ENCODE data around the gene ENOX2.

The ENOX2 gene

GRCh38 chrX:130705591-130705990 is 197.4 kb downstream of the ENOX2 start:
- DNase-seq (no peak), ATAC-seq (ENCODE audit: insufficient read depth, low read depth) (no peak)
- H3K27ac ChIP-seq (ENCODE audit: low read length), result no peak overlapping the region
- no peaks in the 10 kb centered on the region for H3K36me3 ChIP-seq (ENCODE audit: insufficient read depth, low read length)
- no peaks in the 10 kb centered on the region for H3K27me3 ChIP-seq (ENCODE audit: insufficient read depth, low read length, poor library complexity)
- no peaks in the 10 kb centered on the region for H3K79me2 ChIP-seq (ENCODE audit: insufficient read depth, low read length)
- no peak overlapping the region for H3K4me2 ChIP-seq (ENCODE audit: insufficient read depth, low read length)
- H2AFZ ChIP-seq (ENCODE audit: low read depth, low read length), result no peak overlapping the region
- H4K20me1 ChIP-seq (ENCODE audit: insufficient read depth, low read length), result no peaks in the 10 kb centered on the region
- no peaks in the 10 kb centered on the region for H3K9me3 ChIP-seq (ENCODE audit: insufficient read depth, low read length, severe bottlenecking)
- no peaks in the 10 kb centered on the region for H3K4me1 ChIP-seq (ENCODE audit: insufficient read depth, low read length)
- TF ChIP-seq CTCF (IDR thresholded peaks at IDR 0.05; ENCODE audit: borderline replicate concordance, extremely low read depth, low read length, poor library complexity, severe bottlenecking), result no peak
- no peak for TF ChIP-seq EZH2 (IDR thresholded peaks at IDR 0.05; ENCODE audit: borderline replicate concordance, low read depth, low read length, severe bottlenecking)
- no peak overlapping the region for H3K4me3 ChIP-seq (ENCODE audit: low read depth in 1 of 2, low read length in 2 of 2)
- no peak overlapping the region for H3K9ac ChIP-seq (ENCODE audit: low read depth, low read length)

GRCh38 chrX:130704053-130705038 is 198.7 kb downstream of the ENOX2 start:
- H3K4me1 ChIP-seq (ENCODE audit: insufficient read depth, low read length), result no peaks in the 10 kb centered on the region
- H3K9ac ChIP-seq (ENCODE audit: low read depth, low read length), result no peak overlapping the region
- no peak overlapping the region for H3K4me3 ChIP-seq (ENCODE audit: low read depth in 1 of 2, low read length in 2 of 2)
- no peaks in the 10 kb centered on the region for H4K20me1 ChIP-seq (ENCODE audit: insufficient read depth, low read length)
- no peak for DNase-seq
- no peaks in the 10 kb centered on the region for H3K9me3 ChIP-seq (ENCODE audit: insufficient read depth, low read length, severe bottlenecking)
- no peaks in the 10 kb centered on the region for H3K36me3 ChIP-seq (ENCODE audit: insufficient read depth, low read length)
- H2AFZ ChIP-seq (ENCODE audit: low read depth, low read length), result no peak overlapping the region
- H3K4me2 ChIP-seq (ENCODE audit: insufficient read depth, low read length), result no peak overlapping the region
- no peak for TF ChIP-seq EZH2 (IDR thresholded peaks at IDR 0.05; ENCODE audit: borderline replicate concordance, low read depth, low read length, severe bottlenecking)
- no peak for TF ChIP-seq CTCF (IDR thresholded peaks at IDR 0.05; ENCODE audit: borderline replicate concordance, extremely low read depth, low read length, poor library complexity, severe bottlenecking)
- no peaks in the 10 kb centered on the region for H3K79me2 ChIP-seq (ENCODE audit: insufficient read depth, low read length)
- H3K27me3 ChIP-seq (ENCODE audit: insufficient read depth, low read length, poor library complexity), result no peaks in the 10 kb centered on the region
- H3K27ac ChIP-seq (ENCODE audit: low read length), result no peak overlapping the region
- no peak for ATAC-seq (ENCODE audit: insufficient read depth, low read depth)

- no peaks in the 10 kb centered on the region for H3K36me3 ChIP-seq (ENCODE audit: insufficient read depth, low read length)
- H4K20me1 ChIP-seq (ENCODE audit: insufficient read depth, low read length), result no peaks in the 10 kb centered on the region
- TF ChIP-seq EZH2 (IDR thresholded peaks at IDR 0.05; ENCODE audit: borderline replicate concordance, low read depth, low read length, severe bottlenecking), result no peak
- no peak for TF ChIP-seq CTCF (IDR thresholded peaks at IDR 0.05; ENCODE audit: borderline replicate concordance, extremely low read depth, low read length, poor library complexity, severe bottlenecking)
- H3K4me2 ChIP-seq (ENCODE audit: insufficient read depth, low read length), result no peak overlapping the region
- no peaks in the 10 kb centered on the region for H3K4me1 ChIP-seq (ENCODE audit: insufficient read depth, low read length)
- ATAC-seq (ENCODE audit: insufficient read depth, low read depth), result no peak
- no peak overlapping the region for H3K9ac ChIP-seq (ENCODE audit: low read depth, low read length)
- no peak overlapping the region for H2AFZ ChIP-seq (ENCODE audit: low read depth, low read length)
- H3K79me2 ChIP-seq (ENCODE audit: insufficient read depth, low read length), result no peaks in the 10 kb centered on the region
- no peaks in the 10 kb centered on the region for H3K9me3 ChIP-seq (ENCODE audit: insufficient read depth, low read length, severe bottlenecking)
- no peak for DNase-seq
- no peaks in the 10 kb centered on the region for H3K27me3 ChIP-seq (ENCODE audit: insufficient read depth, low read length, poor library complexity)
- no peak overlapping the region for H3K4me3 ChIP-seq (ENCODE audit: low read depth in 1 of 2, low read length in 2 of 2)
- no peak overlapping the region for H3K27ac ChIP-seq (ENCODE audit: low read length)
Observed at GRCh38 chrX:130702867-130703707, 199.9 kb downstream of the ENOX2 start.

All from DND-41 (cell line).